ENCODE measurements around the gene COX5A. TPM values are rescaled to one million over a fixed set of nuclear protein-coding genes. Genes with fewer than 3 reads are reported as not detected.
"Not testable (repeated sequence)": the region's sequence is repeated elsewhere in the genome, so short reads cannot be mapped to it uniquely, and the experiment has no call there.

Gene COX5A
- total RNA-seq, 2 experiments from 2014 or later = 342 TPM

DNA sequence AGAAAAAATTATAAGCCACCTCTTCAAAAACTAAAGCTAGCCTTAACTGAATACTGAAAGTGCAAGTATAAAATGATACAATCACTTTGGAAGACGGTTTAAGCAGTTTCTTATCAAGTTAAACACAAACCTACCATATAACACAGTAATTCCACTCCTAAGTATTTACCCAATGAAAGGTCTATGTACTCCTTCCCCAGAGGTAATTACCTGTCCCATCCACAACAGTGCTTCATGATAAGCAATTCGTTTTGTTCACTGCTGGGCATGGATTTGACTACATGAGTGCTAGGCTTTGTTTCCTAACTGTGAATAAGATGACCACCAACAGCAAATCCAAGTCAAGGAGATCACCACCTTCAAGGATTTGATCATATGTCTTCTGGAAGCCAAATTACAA lies 4.3 kb downstream of the COX5A start:
- H3K4me3 Mint-ChIP-seq = no peak overlapping the region
- TF ChIP-seq CTCF (IDR thresholded peaks at IDR 0.05) = no peak
- CTCF ChIA-PET = interaction anchor here (3.4 kb wide), 1 partner anchor 32 kb away, joined by 23 read pairs; no protein-coding TSS in a partner anchor
- DNase-seq = no peak
- peaks cover 24% of the 10 kb centered on the region for H3K4me1 Mint-ChIP-seq (ENCODE audit: low read depth)
- intact Hi-C loops (cut with micrococcal nuclease) = no loop called here
- ATAC-seq = no peak
- H3K27me3 Mint-ChIP-seq = no peaks in the 10 kb centered on the region
- no peaks in the 10 kb centered on the region for H3K9me3 Mint-ChIP-seq
- H3K27ac Mint-ChIP-seq = no peak overlapping the region
- POLR2A ChIA-PET = interaction anchor here (1.2 to 1.4 kb wide), 2 partner anchors 8 to 16 kb away, joined by 3 read pairs; no protein-coding TSS in a partner anchor
- H3K36me3 Mint-ChIP-seq (ENCODE audit: low read depth) = peaks cover 34% of the 10 kb centered on the region

DNA sequence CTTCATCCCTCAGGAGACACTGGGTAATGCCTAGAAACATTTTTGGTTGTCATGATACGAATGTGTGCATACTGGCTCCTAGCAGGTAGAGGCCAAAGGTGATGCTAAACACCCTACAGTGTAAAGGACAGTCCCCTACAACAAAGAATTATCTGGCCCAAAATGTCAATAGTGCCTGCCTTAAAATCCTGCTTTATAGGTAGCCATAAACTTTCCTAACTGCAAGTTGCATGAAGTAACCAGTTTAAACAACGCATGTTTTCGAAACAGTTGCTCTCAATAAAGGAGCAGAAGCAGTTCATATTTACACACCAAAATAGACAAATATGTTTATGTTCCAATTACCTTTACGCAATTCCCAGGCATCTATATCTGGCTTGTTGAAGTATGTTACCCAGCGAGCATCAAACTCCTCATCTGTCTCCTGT lies 9.1 kb downstream of the COX5A start:
- intact Hi-C loops (cut with micrococcal nuclease) = no loop called here
- ChIA-PET POLR2A (no interaction called here), CTCF (interaction anchor here (0.6 kb wide), 1 partner anchor 22 kb away, joined by 3 read pairs; no protein-coding TSS in a partner anchor)
- no peak overlapping the region for H3K27ac Mint-ChIP-seq
- no peak for TF ChIP-seq CTCF (IDR thresholded peaks at IDR 0.05)
- peaks cover 10% of the 10 kb centered on the region for H3K4me1 Mint-ChIP-seq (ENCODE audit: low read depth)
- H3K9me3 Mint-ChIP-seq = no peaks in the 10 kb centered on the region
- ATAC-seq (no peak), DNase-seq (no peak)
- no peaks in the 10 kb centered on the region for H3K27me3 Mint-ChIP-seq
- peaks cover 35% of the 10 kb centered on the region for H3K36me3 Mint-ChIP-seq (ENCODE audit: low read depth)
- no peak overlapping the region for H3K4me3 Mint-ChIP-seq

GRCh38 chr15:74924525-74924924 lies 13.3 kb downstream of the COX5A start:
- ChIA-PET POLR2A (no interaction called here), CTCF (interaction anchor here (1.3 to 1.5 kb wide), 2 partner anchors 23 to 26 kb away, joined by 4 to 5 read pairs; no protein-coding TSS in a partner anchor)
- DNase-seq = no peak
- no peaks in the 10 kb centered on the region for H3K27me3 Mint-ChIP-seq
- intact Hi-C loops (cut with micrococcal nuclease) = no loop called here
- H3K27ac Mint-ChIP-seq = no peak overlapping the region
- H3K4me3 Mint-ChIP-seq = no peak overlapping the region
- H3K36me3 Mint-ChIP-seq (ENCODE audit: low read depth) = peaks cover 42% of the 10 kb centered on the region
- no peaks in the 10 kb centered on the region for H3K9me3 Mint-ChIP-seq
- no peak for ATAC-seq
- TF ChIP-seq CTCF (IDR thresholded peaks at IDR 0.05) = no peak
- H3K4me1 Mint-ChIP-seq (ENCODE audit: low read depth) = peaks cover 6% of the 10 kb centered on the region

- DNase-seq (no peak), ATAC-seq (no peak)
- ChIA-PET POLR2A (interaction anchor here (1.1 kb wide), 1 partner anchor 8 kb away, joined by 3 read pairs; no protein-coding TSS in a partner anchor), CTCF (interaction anchor here (0.6 to 3.4 kb wide), 3 partner anchors 18 to 41 kb away, joined by 3 to 23 read pairs (median 9); no protein-coding TSS in a partner anchor)
- TF ChIP-seq CTCF (IDR thresholded peaks at IDR 0.05) = no peak
- no peaks in the 10 kb centered on the region for H3K9me3 Mint-ChIP-seq
- H3K27ac Mint-ChIP-seq = no peak overlapping the region
- intact Hi-C loops (cut with micrococcal nuclease) = no loop called here
- H3K27me3 Mint-ChIP-seq = no peaks in the 10 kb centered on the region
- peaks cover 45% of the 10 kb centered on the region for H3K36me3 Mint-ChIP-seq (ENCODE audit: low read depth)
- H3K4me1 Mint-ChIP-seq (ENCODE audit: low read depth) = peaks cover 6% of the 10 kb centered on the region
- H3K4me3 Mint-ChIP-seq = no peak overlapping the region
Observed at GRCh38 chr15:74920456-74920855, 17.4 kb downstream of the COX5A start.

DNA sequence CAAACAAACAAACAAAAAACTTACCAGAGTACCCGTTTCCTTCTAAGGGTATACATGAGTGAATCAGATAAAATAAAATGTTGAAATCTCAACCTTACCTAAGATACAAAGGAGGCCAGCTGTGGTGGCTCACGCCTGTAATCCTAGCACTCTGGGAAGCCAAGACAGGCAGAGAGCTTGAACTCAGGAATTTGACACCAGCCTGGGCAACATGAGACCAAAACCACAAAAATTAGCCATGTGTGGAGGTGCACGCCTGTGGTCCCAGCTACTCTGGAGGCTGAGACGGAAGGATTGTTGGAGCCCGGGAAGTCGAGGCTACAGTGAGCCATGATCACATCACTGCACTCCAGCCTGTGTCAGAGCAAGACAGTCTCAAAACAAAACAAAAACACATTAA lies 20.2 kb downstream of the COX5A start:
- Mint-ChIP-seq H3K4me1 (ENCODE audit: low read depth) (no peaks in the 10 kb centered on the region), H3K4me3 (no peak overlapping the region), H3K36me3 (ENCODE audit: low read depth) (peaks cover 49% of the 10 kb centered on the region), H3K9me3 (no peaks in the 10 kb centered on the region), H3K27me3 (no peaks in the 10 kb centered on the region), H3K27ac (no peak overlapping the region)
- intact Hi-C loops (cut with micrococcal nuclease) = no loop called here
- CTCF ChIA-PET = interaction anchor here (2.0 kb wide), 1 partner anchor 16 kb away, joined by 13 read pairs; no protein-coding TSS in a partner anchor
- no peak for TF ChIP-seq CTCF (IDR thresholded peaks at IDR 0.05)
- ATAC-seq (no peak), DNase-seq (no peak)
- POLR2A ChIA-PET = interaction anchor here (0.7 to 1.1 kb wide), 3 partner anchors 14 to 97 kb away, joined by 3 to 7 read pairs (median 4); no protein-coding TSS in a partner anchor

DNA sequence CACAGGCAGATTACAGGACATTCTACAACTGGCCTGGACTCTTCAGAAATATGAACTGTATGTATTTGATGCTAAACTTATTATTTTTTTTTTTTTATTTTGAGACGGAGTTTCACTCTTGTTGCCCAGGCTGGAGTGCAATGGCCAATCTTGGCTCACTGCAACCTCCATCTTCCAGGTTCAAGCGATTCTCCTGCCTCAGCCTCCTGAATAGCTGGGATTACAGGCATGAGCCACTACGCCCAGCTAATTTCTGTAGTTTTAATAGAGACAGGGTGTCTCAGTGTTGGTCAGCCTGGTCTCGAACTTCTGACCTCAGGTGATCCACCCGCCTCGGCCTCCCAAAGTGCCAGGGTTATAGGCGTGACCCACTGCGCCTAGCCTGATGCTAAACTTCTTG lies 24.1 kb downstream of the COX5A start:
- POLR2A ChIA-PET = interaction anchor here (0.6 to 0.8 kb wide), 2 partner anchors 12 to 253 kb away, joined by 3 read pairs; no protein-coding TSS in a partner anchor
- H3K4me3 Mint-ChIP-seq; ATAC-seq; H3K27me3 Mint-ChIP-seq; H3K4me1 Mint-ChIP-seq (ENCODE audit: low read depth); DNase-seq; intact Hi-C loops (cut with micrococcal nuclease); H3K27ac Mint-ChIP-seq; H3K9me3 Mint-ChIP-seq: not testable (repeated sequence)
- peaks cover 42% of the 10 kb centered on the region for H3K36me3 Mint-ChIP-seq (ENCODE audit: low read depth)
- CTCF ChIA-PET = interaction anchor here (1.3 kb wide), 1 partner anchor 12 kb away, joined by 3 read pairs; no protein-coding TSS in a partner anchor
